Activated CD4-positive, CD25-positive, alpha-beta regulatory T cell (primary cell): Measurements from ENCODE around the gene RSAD2.

Experiments used
- DNase-seq, 4 experiments: peaks; one replicate each; lab custom pipeline; 2025; lab: John Stamatoyannopoulos, UW

RSAD2 gene

GRCh38 chr2:6945087-6945813 lies 67.7 kb downstream of the RSAD2 start:
- DNase-seq = no peak

- no peak for DNase-seq
These were observed 68.2 kb downstream of the RSAD2 start for GRCh38 chr2:6945821-6946220.

GRCh38 chr2:6946722-6947121 lies 69.1 kb downstream of the RSAD2 start:
- DNase-seq = no peak
